Measurements from ENCODE around the gene OR5AU1. TPM values are rescaled to one million over a fixed set of nuclear protein-coding genes. Genes with fewer than 3 reads are reported as not detected.
A peak's percentile ranks its signal among the peaks of the same experiment; 100 is the strongest.

Gene OR5AU1
- total RNA-seq, 1 experiment from 2014 or later, result not detected

- POLR2A ChIA-PET (ENCODE audit: unreplicated experiment), result no interaction called here
- no peaks in the 10 kb centered on the region for H3K4me1 ChIP-seq (replicated peaks; ENCODE audit: insufficient read depth)
- no peak for DNase-seq
- no peaks in the 10 kb centered on the region for H3K9me3 ChIP-seq (ENCODE audit: insufficient read depth, low read depth)
- H3K79me2 ChIP-seq (ENCODE audit: low read depth), result no peaks in the 10 kb centered on the region
- H3K27ac ChIP-seq, result no peak overlapping the region
- no peaks in the 10 kb centered on the region for H3K9me2 ChIP-seq (ENCODE audit: insufficient read depth)
- H3K27me3 ChIP-seq (ENCODE audit: insufficient read depth, low read depth), result no peaks in the 10 kb centered on the region
- CTCF ChIA-PET, result no interaction called here
- no peaks in the 10 kb centered on the region for H4K20me1 ChIP-seq (ENCODE audit: insufficient read depth)
- no TSS peak for BruUV-seq (replicated peaks)
- H2AFZ ChIP-seq, result no peak overlapping the region
- H3K4me2 ChIP-seq, result no peak overlapping the region
- no peaks in the 10 kb centered on the region for H3K36me3 ChIP-seq (ENCODE audit: low read depth)
- H3K4me3 ChIP-seq, result no peak overlapping the region
- intact Hi-C loops (cut with micrococcal nuclease; ENCODE audit: unreplicated experiment), result no loop called here
- H3F3A ChIP-seq (ENCODE audit: insufficient read depth, low read depth), result no peaks in the 10 kb centered on the region
- TF ChIP-seq CTCF (conservative IDR thresholded peaks at IDR 0.05) (no peak), EZH2 (IDR thresholded peaks at IDR 0.05; ENCODE audit: low read depth) (no peak)
Observed at GRCh38 chr14:21194597-21194996, 38.7 kb upstream of the OR5AU1 start.

GRCh38 chr14:21192875-21193535 is 37.1 kb upstream of the OR5AU1 start:
- Histone ChIP-seq H3K27ac (no peak overlapping the region), H3K4me3 (no peak overlapping the region), H4K20me1 (ENCODE audit: insufficient read depth) (no peaks in the 10 kb centered on the region), H3K9me2 (ENCODE audit: insufficient read depth) (no peaks in the 10 kb centered on the region), H3K9me3 (ENCODE audit: insufficient read depth, low read depth) (no peaks in the 10 kb centered on the region), H3K4me1 (replicated peaks; ENCODE audit: insufficient read depth) (no peaks in the 10 kb centered on the region), H2AFZ (no peak overlapping the region), H3K4me2 (no peak overlapping the region), H3F3A (ENCODE audit: insufficient read depth, low read depth) (no peaks in the 10 kb centered on the region), H3K79me2 (ENCODE audit: low read depth) (no peaks in the 10 kb centered on the region), H3K36me3 (ENCODE audit: low read depth) (no peaks in the 10 kb centered on the region), H3K27me3 (ENCODE audit: insufficient read depth, low read depth) (no peaks in the 10 kb centered on the region)
- ChIA-PET CTCF (no interaction called here), POLR2A (ENCODE audit: unreplicated experiment) (no interaction called here)
- no TSS peak for BruUV-seq (replicated peaks)
- no peak for DNase-seq
- intact Hi-C loops (cut with micrococcal nuclease; ENCODE audit: unreplicated experiment), result no loop called here
- TF ChIP-seq EZH2 (IDR thresholded peaks at IDR 0.05; ENCODE audit: low read depth), result no peak
- no peak for TF ChIP-seq CTCF (conservative IDR thresholded peaks at IDR 0.05)

- H3K27me3 ChIP-seq (ENCODE audit: insufficient read depth, low read depth), result no peaks in the 10 kb centered on the region
- no peaks in the 10 kb centered on the region for H3K4me1 ChIP-seq (replicated peaks; ENCODE audit: insufficient read depth)
- no peak overlapping the region for H3K4me3 ChIP-seq
- no peaks in the 10 kb centered on the region for H3K9me3 ChIP-seq (ENCODE audit: insufficient read depth, low read depth)
- CTCF ChIA-PET, result interaction anchor here (0.6 kb wide), 1 partner anchor 1166 kb away, joined by 10 read pairs; no protein-coding TSS in a partner anchor
- no TSS peak for BruUV-seq (replicated peaks)
- H2AFZ ChIP-seq, result no peak overlapping the region
- H3K4me2 ChIP-seq, result peak overlapping the region; percentile 64; the same call in 1 of the 2 replicates
- no peak for TF ChIP-seq CTCF (conservative IDR thresholded peaks at IDR 0.05)
- no peak for TF ChIP-seq EZH2 (IDR thresholded peaks at IDR 0.05; ENCODE audit: low read depth)
- no peak overlapping the region for H3K27ac ChIP-seq
- POLR2A ChIA-PET (ENCODE audit: unreplicated experiment), result no interaction called here
- no peaks in the 10 kb centered on the region for H3K9me2 ChIP-seq (ENCODE audit: insufficient read depth)
- H3F3A ChIP-seq (ENCODE audit: insufficient read depth, low read depth), result no peaks in the 10 kb centered on the region
- no peaks in the 10 kb centered on the region for H4K20me1 ChIP-seq (ENCODE audit: insufficient read depth)
- DNase-seq, result no peak
- H3K79me2 ChIP-seq (ENCODE audit: low read depth), result no peaks in the 10 kb centered on the region
- intact Hi-C loops (cut with micrococcal nuclease; ENCODE audit: unreplicated experiment), result no loop called here
- H3K36me3 ChIP-seq (ENCODE audit: low read depth), result no peaks in the 10 kb centered on the region
Observed at GRCh38 chr14:21192447-21192822, 36.6 kb upstream of the OR5AU1 start.
